BLaER1 treated with 17β-estradiol and CSF1 and Interleukin-3, amounts not matched to agents 10 nM and 100 nM (cell line): ENCODE measurements around the gene PRDM10.

Experiments
- H3K27ac ChIP-seq, 11 experiments: shearing (Covaris generic); formaldehyde crosslinking; 2 replicates each; pipeline ENCODE4 v1.8.1; 2022
- H3K27me3 ChIP-seq, 11 experiments: shearing (Covaris generic); formaldehyde crosslinking; 2 replicates each; pipeline ENCODE4 v1.8.1; 2022
- H3K36me3 ChIP-seq, 11 experiments: shearing (Covaris generic); formaldehyde crosslinking; 2 replicates each; pipeline ENCODE4 v1.8.1; 2022
- H3K4me1 ChIP-seq, 10 experiments: shearing (Covaris generic); formaldehyde crosslinking; 2 replicates each; pipeline ENCODE4 v1.8.1; 2022
- H3K4me2 ChIP-seq, 11 experiments: shearing (Covaris generic); formaldehyde crosslinking; 2 replicates each; pipeline ENCODE4 v1.8.1; 2022
- H3K4me3 ChIP-seq, 10 experiments: shearing (Covaris generic); formaldehyde crosslinking; 2 replicates each; pipeline ENCODE4 v1.8.1; 2022
- H3K9ac ChIP-seq, 11 experiments: shearing (Covaris generic); formaldehyde crosslinking; 2 replicates each; pipeline ENCODE4 v1.8.1; 2022
- H3K9me3 ChIP-seq, 11 experiments: shearing (Covaris generic); formaldehyde crosslinking; replicated peaks in 1 of 11; 2 replicates each; pipeline ENCODE4 v1.8.1; 2022
- H4K20me1 ChIP-seq, 11 experiments: shearing (Covaris generic); formaldehyde crosslinking; 2 replicates each; pipeline ENCODE4 v1.8.1; 2022
- Cebpa-rat ChIP-seq, 11 experiments: shearing (Covaris generic); IDR thresholded peaks; 2 replicates each; pipeline ENCODE4 v1.8.1; 2022

PRDM10 gene

GRCh38 chr11:129951866-129952262 lies 50.8 kb downstream of the PRDM10 start:
- Histone ChIP-seq H3K27ac (peak overlapping the region; percentile 62 to 94 (median 85); a peak in 21 of 22 replicates), H3K36me3 (peaks cover 5 to 35% (median 12%) of the 10 kb centered on the region in 11 experiments; a peak in 16 of 22 replicates), H3K9ac (peak overlapping the region in 10 of 11 experiments; percentile 62 to 83 (median 74); a peak in 16 of 22 replicates), H3K4me2 (peak overlapping the region; percentile 73 to 92 (median 85); a peak in 21 of 22 replicates), H4K20me1 (no peaks in the 10 kb centered on the region), H3K27me3 (no peaks in the 10 kb centered on the region), H3K4me1 (peaks cover 58 to 65% (median 62%) of the 10 kb centered on the region in 10 experiments), H3K4me3 (no peak overlapping the region), H3K9me3 (no peaks in the 10 kb centered on the region)
- TF ChIP-seq Cebpa-rat (IDR thresholded peaks at IDR 0.05), result no peak

GRCh38 chr11:129951201-129951865 lies 51.3 kb downstream of the PRDM10 start:
- no peak for TF ChIP-seq Cebpa-rat (IDR thresholded peaks at IDR 0.05)
- H3K4me2 ChIP-seq, result peak overlapping the region; percentile 73 to 92 (median 85)
- H3K36me3 ChIP-seq, result peaks cover 5 to 30% (median 10%) of the 10 kb centered on the region in 11 experiments; a peak in 15 of 22 replicates
- H3K4me1 ChIP-seq, result peaks cover 63 to 71% (median 67%) of the 10 kb centered on the region in 10 experiments
- H4K20me1 ChIP-seq, result no peaks in the 10 kb centered on the region
- no peaks in the 10 kb centered on the region for H3K9me3 ChIP-seq
- peak overlapping the region; percentile 58 to 83 (median 73); a peak in 20 of 22 replicates for H3K9ac ChIP-seq
- H3K27ac ChIP-seq, result peak overlapping the region; percentile 62 to 94 (median 85)
- no peaks in the 10 kb centered on the region for H3K27me3 ChIP-seq
- H3K4me3 ChIP-seq, result peak overlapping the region in 2 of 10 experiments; percentile 8 to 33; a peak in 3 of 20 replicates

GRCh38 chr11:129950101-129951091 lies 52.2 kb downstream of the PRDM10 start:
- Histone ChIP-seq H3K4me3 (peak overlapping the region in 5 of 10 experiments; percentile 2 to 37 (median 17); a peak in 5 of 20 replicates), H4K20me1 (no peaks in the 10 kb centered on the region), H3K4me2 (peak overlapping the region; percentile 73 to 92 (median 85)), H3K9me3 (no peaks in the 10 kb centered on the region), H3K27me3 (no peaks in the 10 kb centered on the region), H3K27ac (peak overlapping the region; percentile 66 to 94 (median 85); a peak in 21 of 22 replicates), H3K9ac (peak overlapping the region; percentile 60 to 83 (median 73); a peak in 21 of 22 replicates), H3K36me3 (peaks cover 0 to 26% (median 10%) of the 10 kb centered on the region in 11 experiments; a peak in 14 of 22 replicates), H3K4me1 (peaks cover 72 to 80% (median 77%) of the 10 kb centered on the region in 10 experiments)
- peak; percentile 61 to 92 (median 86); a peak in 19 of 22 replicates for TF ChIP-seq Cebpa-rat (IDR thresholded peaks at IDR 0.05)

- Histone ChIP-seq H3K9ac (peak overlapping the region in 8 of 11 experiments; percentile 60 to 83 (median 74); a peak in 12 of 22 replicates), H3K4me2 (peak overlapping the region; percentile 73 to 92 (median 85)), H3K27me3 (no peaks in the 10 kb centered on the region), H3K4me3 (no peak overlapping the region), H3K36me3 (peaks cover 8 to 29% (median 16%) of the 10 kb centered on the region in 11 experiments), H4K20me1 (no peaks in the 10 kb centered on the region), H3K4me1 (peaks cover 72 to 81% (median 77%) of the 10 kb centered on the region in 10 experiments), H3K9me3 (peaks cover 0 to 7% (median 0%) of the 10 kb centered on the region in 11 experiments; a peak in 7 of 22 replicates), H3K27ac (peak overlapping the region in 10 of 11 experiments; percentile 72 to 94 (median 86); a peak in 20 of 22 replicates)
- no peak for TF ChIP-seq Cebpa-rat (IDR thresholded peaks at IDR 0.05)
Measured at GRCh38 chr11:129948926-129949466, 53.6 kb downstream of the PRDM10 start.

GRCh38 chr11:129947474-129947873 lies 55.2 kb downstream of the PRDM10 start:
- H3K4me3 ChIP-seq, result no peak overlapping the region
- peak overlapping the region in 9 of 11 experiments; percentile 5 to 58 (median 23); a peak in 11 of 22 replicates for H3K9ac ChIP-seq
- peak overlapping the region in 10 of 11 experiments; percentile 4 to 94 (median 86); a peak in 19 of 22 replicates for H3K27ac ChIP-seq
- H3K27me3 ChIP-seq, result no peaks in the 10 kb centered on the region
- no peak for TF ChIP-seq Cebpa-rat (IDR thresholded peaks at IDR 0.05)
- peaks cover 18 to 40% (median 31%) of the 10 kb centered on the region in 11 experiments for H3K36me3 ChIP-seq
- no peaks in the 10 kb centered on the region for H4K20me1 ChIP-seq
- peaks cover 70 to 74% (median 71%) of the 10 kb centered on the region in 10 experiments for H3K4me1 ChIP-seq
- H3K4me2 ChIP-seq, result peak overlapping the region; percentile 73 to 92 (median 85)
- H3K9me3 ChIP-seq, result peaks cover 0 to 9% (median 0%) of the 10 kb centered on the region in 11 experiments; a peak in 7 of 22 replicates

- no peaks in the 10 kb centered on the region for H3K27me3 ChIP-seq
- TF ChIP-seq Cebpa-rat (IDR thresholded peaks at IDR 0.05), result no peak
- peaks cover 0 to 9% (median 0%) of the 10 kb centered on the region in 11 experiments; a peak in 7 of 22 replicates for H3K9me3 ChIP-seq
- peak overlapping the region in 9 of 11 experiments; percentile 5 to 58 (median 23); a peak in 15 of 22 replicates for H3K9ac ChIP-seq
- peak overlapping the region; percentile 73 to 92 (median 85) for H3K4me2 ChIP-seq
- H3K36me3 ChIP-seq, result peaks cover 23 to 45% (median 36%) of the 10 kb centered on the region in 11 experiments
- no peaks in the 10 kb centered on the region for H4K20me1 ChIP-seq
- H3K4me3 ChIP-seq, result no peak overlapping the region
- peak overlapping the region in 10 of 11 experiments; percentile 6 to 94 (median 86); a peak in 18 of 22 replicates for H3K27ac ChIP-seq
- H3K4me1 ChIP-seq, result peaks cover 65 to 69% (median 66%) of the 10 kb centered on the region in 10 experiments
Measured at GRCh38 chr11:129946965-129947364, 55.7 kb downstream of the PRDM10 start.

GRCh38 chr11:129946256-129946655 lies 56.4 kb downstream of the PRDM10 start:
- Histone ChIP-seq H3K4me3 (no peak overlapping the region), H3K27ac (peak overlapping the region in 10 of 11 experiments; percentile 6 to 94 (median 86); a peak in 18 of 22 replicates), H3K27me3 (no peaks in the 10 kb centered on the region), H3K4me1 (peaks cover 58 to 62% (median 59%) of the 10 kb centered on the region in 10 experiments), H3K36me3 (peaks cover 30 to 52% (median 43%) of the 10 kb centered on the region in 11 experiments), H3K4me2 (peak overlapping the region; percentile 73 to 92 (median 85)), H3K9ac (peak overlapping the region in 8 of 11 experiments; percentile 5 to 58 (median 34); a peak in 12 of 22 replicates), H4K20me1 (no peaks in the 10 kb centered on the region), H3K9me3 (peaks cover 0 to 9% (median 0%) of the 10 kb centered on the region in 11 experiments; a peak in 7 of 22 replicates)
- no peak for TF ChIP-seq Cebpa-rat (IDR thresholded peaks at IDR 0.05)
